Keratinocyte (primary cell): ENCODE data around the gene SEC22B.
"Not testable (repeated sequence)": the region's sequence is repeated elsewhere in the genome, so short reads cannot be mapped to it uniquely, and the experiment has no call there.

ENCODE experiments used
- CTCF ChIP-seq, 3 experiments: IDR thresholded peaks in 1 of 3; conservative IDR thresholded peaks in 1 of 3; optimal IDR thresholded peaks in 1 of 3; 2 replicates in 2 of 3; 3 replicates in 1 of 3; pipeline versions ENCODE3 to v1.5.1; 2011; ENCODE audit warnings: low read length in 3 of 3, mild to moderate bottlenecking in 3 of 3, moderate library complexity in 2 of 3, control low read depth in 1 of 3, inconsistent platforms in 1 of 3; ENCODE audit not compliant: insufficient read depth in 2 of 3; ENCODE audit errors: extremely low read depth in 1 of 3
- EZH2 ChIP-seq: IDR thresholded peaks from one replicate; pipeline ENCODE4 v1.6.1; 2012; ENCODE audit warnings: inconsistent platforms, mild to moderate bottlenecking, low read length, moderate library complexity

- TF ChIP-seq CTCF (optimal IDR thresholded peaks at IDR 0.05 in 1 of 3, IDR thresholded peaks at IDR 0.05 in 1 of 3, conservative IDR thresholded peaks at IDR 0.05 in 1 of 3; ENCODE audit: extremely low read depth in 1 of 3, insufficient read depth in 2 of 3, low read length in 3 of 3); EZH2: not testable (repeated sequence)
These were observed 54.5 kb downstream of the SEC22B start for GRCh38 chr1:120121830-120122229.
